ENCODE data around the gene RIMS4. TPM values are rescaled to one million over a fixed set of nuclear protein-coding genes. Genes with fewer than 3 reads are reported as not detected.

The RIMS4 gene
- total RNA-seq, 1 donor, result 0.36 TPM

GRCh38 chr20:44719841-44720240, 90.5 kb downstream of the RIMS4 start:
- peaks cover 43% of the 10 kb centered on the region for H3K4me1 ChIP-seq (ENCODE audit: insufficient read depth, low read length)
- peak overlapping the region; percentile 98 for H3K27ac ChIP-seq (ENCODE audit: low read depth, low read length)
- H2AFZ ChIP-seq (ENCODE audit: low read length), result no peak overlapping the region

GRCh38 chr20:44717986-44718385, 92.4 kb downstream of the RIMS4 start:
- Histone ChIP-seq H3K36me3 (ENCODE audit: insufficient read depth, low read length) (no peaks in the 10 kb centered on the region), H3K79me2 (ENCODE audit: insufficient read depth, low read length) (no peaks in the 10 kb centered on the region), H3K4me1 (ENCODE audit: insufficient read depth, low read length) (peaks cover 51% of the 10 kb centered on the region), H3K4me2 (ENCODE audit: insufficient read depth, low read length) (no peak overlapping the region), H3K4me3 (ENCODE audit: insufficient read depth, low read length) (no peak overlapping the region), H3K9me3 (ENCODE audit: low read depth, low read length) (no peaks in the 10 kb centered on the region), H3K27ac (ENCODE audit: low read depth, low read length) (no peak overlapping the region), H2AFZ (ENCODE audit: low read length) (no peak overlapping the region), H3K27me3 (ENCODE audit: insufficient read depth, low read length) (no peaks in the 10 kb centered on the region), H4K20me1 (ENCODE audit: insufficient read depth, low read length) (no peaks in the 10 kb centered on the region)
- TF ChIP-seq, protein P1, sequence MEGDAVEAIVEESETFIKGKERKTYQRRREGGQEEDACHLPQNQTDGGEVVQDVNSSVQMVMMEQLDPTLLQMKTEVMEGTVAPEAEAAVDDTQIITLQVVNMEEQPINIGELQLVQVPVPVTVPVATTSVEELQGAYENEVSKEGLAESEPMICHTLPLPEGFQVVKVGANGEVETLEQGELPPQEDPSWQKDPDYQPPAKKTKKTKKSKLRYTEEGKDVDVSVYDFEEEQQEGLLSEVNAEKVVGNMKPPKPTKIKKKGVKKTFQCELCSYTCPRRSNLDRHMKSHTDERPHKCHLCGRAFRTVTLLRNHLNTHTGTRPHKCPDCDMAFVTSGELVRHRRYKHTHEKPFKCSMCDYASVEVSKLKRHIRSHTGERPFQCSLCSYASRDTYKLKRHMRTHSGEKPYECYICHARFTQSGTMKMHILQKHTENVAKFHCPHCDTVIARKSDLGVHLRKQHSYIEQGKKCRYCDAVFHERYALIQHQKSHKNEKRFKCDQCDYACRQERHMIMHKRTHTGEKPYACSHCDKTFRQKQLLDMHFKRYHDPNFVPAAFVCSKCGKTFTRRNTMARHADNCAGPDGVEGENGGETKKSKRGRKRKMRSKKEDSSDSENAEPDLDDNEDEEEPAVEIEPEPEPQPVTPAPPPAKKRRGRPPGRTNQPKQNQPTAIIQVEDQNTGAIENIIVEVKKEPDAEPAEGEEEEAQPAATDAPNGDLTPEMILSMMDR (IDR thresholded peaks at IDR 0.05; ENCODE audit: extremely low read depth, low read depth, low read length), result peak; percentile 28
- peak; percentile 83 for DNase-seq (ENCODE audit: insufficient read length, low spot score, missing footprints)

More at GRCh38 chr20:44719841-44720240, 90.5 kb downstream of the RIMS4 start:
- H3K4me3 ChIP-seq (ENCODE audit: insufficient read depth, low read length), result no peak overlapping the region
- no peaks in the 10 kb centered on the region for H3K36me3 ChIP-seq (ENCODE audit: insufficient read depth, low read length)
- no peaks in the 10 kb centered on the region for H3K27me3 ChIP-seq (ENCODE audit: insufficient read depth, low read length)
- no peaks in the 10 kb centered on the region for H4K20me1 ChIP-seq (ENCODE audit: insufficient read depth, low read length)
- H3K9me3 ChIP-seq (ENCODE audit: low read depth, low read length), result no peaks in the 10 kb centered on the region
- peak overlapping the region; percentile 77 for H3K4me2 ChIP-seq (ENCODE audit: insufficient read depth, low read length)
- TF ChIP-seq, protein P1 (IDR thresholded peaks at IDR 0.05; ENCODE audit: extremely low read depth, low read depth, low read length), result no peak
- DNase-seq (ENCODE audit: insufficient read length, low spot score, missing footprints), result peak; percentile 62
- no peaks in the 10 kb centered on the region for H3K79me2 ChIP-seq (ENCODE audit: insufficient read depth, low read length)

DNA sequence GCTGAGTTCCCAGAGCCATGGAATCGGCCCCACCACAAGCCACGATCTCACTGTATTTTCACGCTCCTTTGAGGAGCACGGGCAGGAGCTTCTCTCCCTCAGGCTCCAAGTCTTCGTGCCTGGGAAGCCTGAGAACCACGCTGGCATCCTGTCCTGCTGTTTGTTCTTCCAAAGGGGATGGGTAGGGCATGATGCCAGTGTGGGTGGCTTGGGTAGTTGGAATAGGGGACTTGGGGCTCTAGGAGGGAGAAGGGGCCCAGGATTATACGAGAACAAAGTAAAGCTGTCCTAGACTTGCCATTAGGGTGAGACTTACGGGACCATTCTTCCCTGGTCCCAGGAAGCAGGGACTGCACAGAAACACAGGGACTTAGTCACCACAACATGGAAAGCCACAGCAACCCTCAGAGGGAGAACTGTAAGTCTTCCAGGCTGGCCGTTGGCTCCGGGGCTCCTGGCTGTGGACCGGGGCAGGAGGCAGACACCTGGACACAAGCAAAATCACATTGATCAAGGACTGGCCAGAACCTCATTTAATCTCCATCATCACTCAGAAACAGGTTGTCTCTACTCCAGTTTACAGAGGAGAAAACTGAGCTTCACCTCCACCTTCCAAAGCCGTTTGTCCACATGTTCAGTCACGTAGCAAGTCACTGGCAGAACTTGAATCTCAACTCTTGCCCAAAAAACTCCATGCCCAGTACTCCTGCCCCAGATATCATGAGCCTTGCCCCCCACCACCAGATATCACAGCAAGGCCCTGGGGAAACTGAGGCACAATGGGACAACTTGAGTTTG, 93.8 kb downstream of the RIMS4 start:
- Histone ChIP-seq H2AFZ (ENCODE audit: low read length) (peak overlapping the region; percentile 66), H3K9me3 (ENCODE audit: low read depth, low read length) (no peaks in the 10 kb centered on the region), H3K36me3 (ENCODE audit: insufficient read depth, low read length) (no peaks in the 10 kb centered on the region), H3K79me2 (ENCODE audit: insufficient read depth, low read length) (no peaks in the 10 kb centered on the region), H3K27me3 (ENCODE audit: insufficient read depth, low read length) (no peaks in the 10 kb centered on the region), H3K27ac (ENCODE audit: low read depth, low read length) (peak overlapping the region; percentile 33), H3K4me3 (ENCODE audit: insufficient read depth, low read length) (peak overlapping the region; percentile 11), H3K4me1 (ENCODE audit: insufficient read depth, low read length) (peaks cover 46% of the 10 kb centered on the region), H3K4me2 (ENCODE audit: insufficient read depth, low read length) (peak overlapping the region; percentile 68), H4K20me1 (ENCODE audit: insufficient read depth, low read length) (no peaks in the 10 kb centered on the region)
- TF ChIP-seq, protein P1 (IDR thresholded peaks at IDR 0.05; ENCODE audit: extremely low read depth, low read depth, low read length), result no peak
- DNase-seq (ENCODE audit: insufficient read length, low spot score, missing footprints), result peak; percentile 86

DNA sequence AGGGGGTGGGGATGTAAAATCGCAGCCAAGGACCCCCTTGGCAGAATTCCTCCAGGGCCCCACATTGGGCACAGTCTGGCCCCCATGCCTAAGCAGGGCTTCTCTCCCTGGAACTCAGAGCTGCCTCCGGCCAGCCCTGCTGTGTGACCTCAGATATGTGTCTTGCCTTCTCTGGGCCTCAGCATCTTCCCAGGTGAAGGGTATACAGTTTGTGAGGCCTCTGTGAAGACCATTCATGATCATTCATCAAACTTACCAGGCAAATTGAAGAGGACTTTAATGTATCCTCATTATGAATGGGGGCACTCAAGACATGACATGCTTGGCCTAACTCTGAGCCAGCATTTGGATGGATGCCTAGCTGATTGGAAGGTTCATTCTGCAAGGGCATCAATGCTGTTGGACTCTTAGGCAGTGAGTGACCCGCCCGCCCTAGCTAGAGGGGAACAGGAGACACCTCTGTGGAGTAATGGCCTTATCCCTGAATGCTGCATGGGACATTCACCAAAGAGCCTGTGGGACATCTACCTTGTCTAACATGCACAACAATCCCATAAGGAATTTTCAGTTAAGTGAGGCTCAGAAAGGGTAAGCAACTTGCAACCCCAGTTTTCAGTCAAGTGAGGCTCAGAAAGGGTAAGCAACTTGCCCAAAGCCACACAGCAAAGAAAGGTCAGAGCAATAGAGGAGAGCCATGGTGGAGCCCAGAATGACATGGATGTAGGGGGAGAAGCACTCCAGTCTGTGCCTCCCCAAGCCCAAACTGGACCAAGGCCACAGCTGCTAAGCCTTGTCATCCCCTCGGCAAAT, 94.6 kb downstream of the RIMS4 start:
- peak overlapping the region; percentile 68 for H3K4me2 ChIP-seq (ENCODE audit: insufficient read depth, low read length)
- H3K4me1 ChIP-seq (ENCODE audit: insufficient read depth, low read length), result peaks cover 47% of the 10 kb centered on the region
- H4K20me1 ChIP-seq (ENCODE audit: insufficient read depth, low read length), result no peaks in the 10 kb centered on the region
- H3K4me3 ChIP-seq (ENCODE audit: insufficient read depth, low read length), result peak overlapping the region; percentile 11
- no peaks in the 10 kb centered on the region for H3K36me3 ChIP-seq (ENCODE audit: insufficient read depth, low read length)
- DNase-seq (ENCODE audit: insufficient read length, low spot score, missing footprints), result no peak
- H3K27me3 ChIP-seq (ENCODE audit: insufficient read depth, low read length), result no peaks in the 10 kb centered on the region
- no peaks in the 10 kb centered on the region for H3K9me3 ChIP-seq (ENCODE audit: low read depth, low read length)
- no peaks in the 10 kb centered on the region for H3K79me2 ChIP-seq (ENCODE audit: insufficient read depth, low read length)
- H3K27ac ChIP-seq (ENCODE audit: low read depth, low read length), result peak overlapping the region; percentile 33
- TF ChIP-seq, protein P1 (IDR thresholded peaks at IDR 0.05; ENCODE audit: extremely low read depth, low read depth, low read length), result no peak
- H2AFZ ChIP-seq (ENCODE audit: low read length), result peak overlapping the region; percentile 66

Measured in osteoblast (primary cell).